NT2/D1 (cell line): ENCODE results near the gene HOMER1.

ENCODE experiments used
- DNase-seq: peaks from one replicate; pipeline ENCODE4 v3.0.0-alpha.2; 2011; ENCODE audit warnings: low read depth, low spot score
- H3K27me3 ChIP-seq: 2 replicates; pipeline ENCODE4 v1.6.0; 2011; ENCODE audit warnings: mild to moderate bottlenecking; ENCODE audit not compliant: insufficient read length, insufficient read depth
- H3K36me3 ChIP-seq: 2 replicates; pipeline ENCODE4 v1.6.1; 2011; ENCODE audit warnings: mild to moderate bottlenecking, low read length, mixed read lengths; ENCODE audit not compliant: insufficient read depth, insufficient read length
- H3K4me1 ChIP-seq: 2 replicates; pipeline ENCODE4 v1.5.1; 2011; ENCODE audit not compliant: insufficient read depth, insufficient read length
- H3K4me3 ChIP-seq: 2 replicates; pipeline ENCODE4 v1.5.1; 2011; ENCODE audit warnings: low read depth; ENCODE audit not compliant: insufficient read length
- H3K9ac ChIP-seq: 2 replicates; pipeline ENCODE4 v1.6.0; 2011; ENCODE audit warnings: low read depth; ENCODE audit not compliant: insufficient read length
- H3K9me3 ChIP-seq: 2 replicates; pipeline ENCODE4 v1.5.1; 2011; ENCODE audit warnings: mild to moderate bottlenecking, low read length; ENCODE audit not compliant: insufficient read depth
- SUZ12 ChIP-seq: IDR thresholded peaks from 2 replicates; pipeline ENCODE4 v1.6.1; 2011; ENCODE audit not compliant: insufficient read length, insufficient read depth; ENCODE audit errors: extremely low read depth
- YY1 ChIP-seq: IDR thresholded peaks from 2 replicates; pipeline ENCODE4 v1.6.1; 2011; ENCODE audit not compliant: insufficient read length, insufficient read depth
- ZNF274 ChIP-seq: IDR thresholded peaks from 2 replicates; pipeline ENCODE4 v1.6.1; 2011; ENCODE audit warnings: mild to moderate bottlenecking, low read depth, low read length

HOMER1 gene

GRCh38 chr5:79464278-79464677 lies 49.7 kb downstream of the HOMER1 start:
- H3K36me3 ChIP-seq: no peaks in the 10 kb centered on the region
- no peaks in the 10 kb centered on the region for H3K27me3 ChIP-seq
- DNase-seq: no peak
- no peak overlapping the region for H3K4me3 ChIP-seq
- H3K9ac ChIP-seq: no peak overlapping the region
- TF ChIP-seq SUZ12 (no peak), ZNF274 (no peak), YY1 (no peak)
- no peaks in the 10 kb centered on the region for H3K4me1 ChIP-seq
- H3K9me3 ChIP-seq: no peaks in the 10 kb centered on the region

DNA sequence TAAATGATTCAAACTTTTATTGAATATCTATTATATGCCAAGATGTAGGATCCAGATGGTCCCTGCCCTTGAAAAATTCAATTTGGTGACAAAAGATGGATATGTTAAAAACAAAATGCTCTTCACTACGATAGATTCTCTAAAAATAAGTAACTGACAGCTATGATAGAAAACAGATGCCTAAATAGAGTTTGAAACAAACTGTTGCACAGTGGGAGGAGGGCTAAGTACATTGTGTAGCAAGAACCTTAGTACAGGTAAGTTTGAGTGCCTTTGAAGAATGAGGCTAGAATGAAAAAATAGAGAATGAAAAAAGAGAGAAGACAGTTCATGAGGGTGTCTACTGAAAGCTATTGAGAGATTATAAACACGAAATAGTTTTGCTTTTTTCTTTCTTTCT lies 54.3 kb downstream of the HOMER1 start:
- DNase-seq: no peak
- Histone ChIP-seq H3K4me1 (no peaks in the 10 kb centered on the region), H3K9ac (no peak overlapping the region), H3K27me3 (no peaks in the 10 kb centered on the region), H3K4me3 (no peak overlapping the region), H3K9me3 (no peaks in the 10 kb centered on the region), H3K36me3 (peaks cover 11% of the 10 kb centered on the region)
- TF ChIP-seq ZNF274 (no peak), SUZ12 (no peak), YY1 (no peak)

DNA sequence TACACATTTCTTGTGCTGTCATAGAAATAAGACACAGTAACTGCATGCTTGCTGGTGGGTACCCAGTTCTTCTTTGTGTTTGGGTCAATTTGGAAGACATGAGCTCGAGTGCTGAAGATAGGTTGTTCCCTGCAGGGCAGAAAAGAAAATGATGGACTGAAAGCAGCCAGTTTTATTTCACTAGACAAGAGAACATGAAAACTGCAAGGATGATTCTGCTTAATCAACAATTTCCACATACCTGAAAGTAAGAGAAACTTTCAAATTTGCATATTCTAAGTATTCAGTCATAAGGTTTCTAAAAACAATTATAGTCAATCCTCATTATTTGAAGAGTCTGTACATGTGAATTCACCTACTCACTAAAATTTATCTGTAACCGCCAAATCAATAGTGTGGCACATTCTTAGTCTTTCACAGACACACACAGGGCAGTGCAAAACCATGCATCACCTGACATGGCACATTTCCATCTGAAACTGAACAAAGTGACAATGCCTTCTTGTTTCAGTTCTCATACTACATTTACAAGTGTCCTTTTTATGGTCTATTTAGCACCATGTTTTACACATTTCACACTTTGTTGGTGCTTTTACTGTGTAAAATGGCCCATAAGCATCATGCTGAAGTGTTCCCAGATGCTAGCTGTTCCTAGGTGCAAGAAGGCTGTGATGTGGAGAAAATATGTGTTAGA lies 56.9 kb downstream of the HOMER1 start:
- H3K27me3 ChIP-seq: no peaks in the 10 kb centered on the region
- no peak overlapping the region for H3K4me3 ChIP-seq
- H3K9ac ChIP-seq: no peak overlapping the region
- no peak for TF ChIP-seq SUZ12
- no peak for TF ChIP-seq ZNF274
- TF ChIP-seq YY1: no peak
- no peaks in the 10 kb centered on the region for H3K4me1 ChIP-seq
- H3K9me3 ChIP-seq: no peaks in the 10 kb centered on the region
- H3K36me3 ChIP-seq: peaks cover 14% of the 10 kb centered on the region
- no peak for DNase-seq

- TF ChIP-seq YY1 (no peak), SUZ12 (no peak), ZNF274 (no peak)
- Histone ChIP-seq H3K4me1 (no peaks in the 10 kb centered on the region), H3K9ac (no peak overlapping the region), H3K27me3 (no peaks in the 10 kb centered on the region), H3K9me3 (no peaks in the 10 kb centered on the region), H3K36me3 (peaks cover 14% of the 10 kb centered on the region), H3K4me3 (no peak overlapping the region)
- no peak for DNase-seq
Observed at GRCh38 chr5:79456400-79456799, 57.5 kb downstream of the HOMER1 start.

DNA sequence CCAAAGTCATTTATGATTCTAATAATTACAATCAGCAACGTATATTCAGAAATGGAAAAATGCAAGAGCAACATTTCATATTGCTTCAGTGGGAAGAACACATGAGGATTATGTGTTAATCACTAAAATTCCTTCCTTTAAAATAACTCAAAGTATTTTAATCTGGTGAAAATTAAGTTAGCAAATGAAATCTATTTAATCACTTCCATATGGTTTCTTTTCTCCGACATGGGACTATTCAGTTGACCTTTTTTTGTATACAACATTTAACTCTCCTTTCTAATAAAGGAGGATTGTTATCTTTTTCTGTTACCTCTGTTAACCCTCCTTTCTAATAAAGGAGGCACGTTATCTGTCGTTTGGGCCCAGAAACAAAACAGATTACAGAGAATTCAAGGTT lies 59.9 kb downstream of the HOMER1 start:
- no peak for DNase-seq
- no peak for TF ChIP-seq YY1
- TF ChIP-seq SUZ12: no peak
- no peak for TF ChIP-seq ZNF274
- H3K27me3 ChIP-seq: no peaks in the 10 kb centered on the region
- no peaks in the 10 kb centered on the region for H3K4me1 ChIP-seq
- no peak overlapping the region for H3K4me3 ChIP-seq
- no peak overlapping the region for H3K9ac ChIP-seq
- H3K9me3 ChIP-seq: no peaks in the 10 kb centered on the region
- H3K36me3 ChIP-seq: peaks cover 21% of the 10 kb centered on the region

GRCh38 chr5:79448336-79448735 lies 65.6 kb downstream of the HOMER1 start:
- Histone ChIP-seq H3K36me3 (peaks cover 7% of the 10 kb centered on the region), H3K4me3 (no peak overlapping the region), H3K27me3 (no peaks in the 10 kb centered on the region), H3K9me3 (no peaks in the 10 kb centered on the region), H3K4me1 (no peaks in the 10 kb centered on the region), H3K9ac (no peak overlapping the region)
- TF ChIP-seq SUZ12 (no peak), YY1 (no peak), ZNF274 (no peak)
- DNase-seq: no peak

DNA sequence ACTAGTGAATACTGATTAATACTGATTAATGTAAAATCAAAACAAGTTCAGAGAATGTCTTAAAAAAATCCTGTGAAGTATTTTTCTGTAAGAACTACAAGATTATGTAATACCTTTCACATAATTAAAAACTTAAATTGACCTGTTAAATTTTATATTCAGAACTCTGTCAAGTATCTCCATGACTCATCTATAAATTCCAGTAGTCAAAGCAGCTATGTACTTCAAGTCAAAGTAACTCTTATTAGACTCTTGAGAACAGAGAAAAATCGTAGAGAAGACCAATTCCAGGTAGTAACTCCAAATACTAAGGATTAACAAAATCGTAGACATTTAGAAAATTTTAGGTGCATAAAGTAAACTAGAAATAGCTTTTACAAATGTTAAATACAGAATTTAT lies 77.1 kb downstream of the HOMER1 start:
- no peak overlapping the region for H3K9ac ChIP-seq
- no peak for TF ChIP-seq ZNF274
- H3K4me3 ChIP-seq: no peak overlapping the region
- no peaks in the 10 kb centered on the region for H3K27me3 ChIP-seq
- H3K36me3 ChIP-seq: peaks cover 11% of the 10 kb centered on the region
- no peak for DNase-seq
- H3K4me1 ChIP-seq: no peaks in the 10 kb centered on the region
- H3K9me3 ChIP-seq: no peaks in the 10 kb centered on the region
